ENCODE measurements around the gene PCSK9. TPM values are rescaled to one million over a fixed set of nuclear protein-coding genes. Genes with fewer than 3 reads are reported as not detected.
"Not testable (repeated sequence)": the region's sequence is repeated elsewhere in the genome, so short reads cannot be mapped to it uniquely, and the experiment has no call there.

PCSK9 gene
- total RNA-seq, 2 donors from 2014 or later, result 0.45 TPM; not detected in 1

GRCh38 chr1:55015123-55015522, 24.2 kb upstream of the PCSK9 start:
- 78% methylated on average over 5 of the region's 5 CpGs for WGBS
- no peaks in the 10 kb centered on the region for H3K9me3 ChIP-seq
- no peak overlapping the region for H3K4me3 ChIP-seq
- intact Hi-C loops (cut with DNase I), result no loop called here
- TF ChIP-seq POLR2AphosphoS5 (IDR thresholded peaks at IDR 0.05), result no peak
- no peak for TF ChIP-seq POLR2A (IDR thresholded peaks at IDR 0.05)
- TF ChIP-seq CTCF (IDR thresholded peaks at IDR 0.05), result no peak
- H3K27me3 ChIP-seq (replicated peaks; ENCODE audit: insufficient read depth), result no peaks in the 10 kb centered on the region
- no peak for DNase-seq (ENCODE audit: low spot score)
- no peaks in the 10 kb centered on the region for H3K4me1 ChIP-seq (replicated peaks)
- no peaks in the 10 kb centered on the region for H3K36me3 ChIP-seq
- no peak overlapping the region for H3K27ac ChIP-seq

- intact Hi-C loops (cut with DNase I), result no loop called here
- H3K27ac ChIP-seq, result no peak overlapping the region
- WGBS, result 64% methylated on average over 12 of the region's 12 CpGs
- H3K36me3 ChIP-seq, result no peaks in the 10 kb centered on the region
- no peaks in the 10 kb centered on the region for H3K27me3 ChIP-seq (replicated peaks; ENCODE audit: insufficient read depth)
- DNase-seq (ENCODE audit: low spot score), result no peak
- no peaks in the 10 kb centered on the region for H3K4me1 ChIP-seq (replicated peaks)
- TF ChIP-seq CTCF (IDR thresholded peaks at IDR 0.05), result no peak
- no peak for TF ChIP-seq POLR2AphosphoS5 (IDR thresholded peaks at IDR 0.05)
- TF ChIP-seq POLR2A (IDR thresholded peaks at IDR 0.05), result no peak
- H3K4me3 ChIP-seq, result no peak overlapping the region
- no peaks in the 10 kb centered on the region for H3K9me3 ChIP-seq
Measured at GRCh38 chr1:55015731-55016620, 23.4 kb upstream of the PCSK9 start.

GRCh38 chr1:55018395-55018794, 21.0 kb upstream of the PCSK9 start:
- Histone ChIP-seq H3K4me3 (no peak overlapping the region), H3K9me3 (no peaks in the 10 kb centered on the region), H3K27ac (no peak overlapping the region), H3K27me3 (replicated peaks; ENCODE audit: insufficient read depth) (no peaks in the 10 kb centered on the region), H3K4me1 (replicated peaks) (no peaks in the 10 kb centered on the region), H3K36me3 (no peaks in the 10 kb centered on the region)
- no peak for TF ChIP-seq POLR2AphosphoS5 (IDR thresholded peaks at IDR 0.05)
- no peak for TF ChIP-seq POLR2A (IDR thresholded peaks at IDR 0.05)
- TF ChIP-seq CTCF (IDR thresholded peaks at IDR 0.05), result no peak
- intact Hi-C loops (cut with DNase I), result no loop called here
- WGBS, result 88% methylated on average over 9 of the region's 9 CpGs
- DNase-seq (ENCODE audit: low spot score), result no peak

GRCh38 chr1:55021942-55022546, 17.3 kb upstream of the PCSK9 start:
- H3K9me3 ChIP-seq, result no peaks in the 10 kb centered on the region
- WGBS, result 45% methylated on average over 15 of the region's 15 CpGs
- no peaks in the 10 kb centered on the region for H3K4me1 ChIP-seq (replicated peaks)
- no peaks in the 10 kb centered on the region for H3K27me3 ChIP-seq (replicated peaks; ENCODE audit: insufficient read depth)
- H3K36me3 ChIP-seq, result no peaks in the 10 kb centered on the region
- intact Hi-C loops (cut with DNase I), result no loop called here
- peak; percentile 72 for DNase-seq (ENCODE audit: low spot score)
- TF ChIP-seq POLR2A (IDR thresholded peaks at IDR 0.05) (no peak), CTCF (IDR thresholded peaks at IDR 0.05) (peak; percentile 44 to 91 (median 69))
- no peak overlapping the region for H3K27ac ChIP-seq
- H3K4me3 ChIP-seq, result no peak overlapping the region

- DNase-seq (ENCODE audit: low spot score); H3K27me3 ChIP-seq (replicated peaks; ENCODE audit: insufficient read depth); H3K36me3 ChIP-seq; H3K4me1 ChIP-seq (replicated peaks); H3K9me3 ChIP-seq; intact Hi-C loops (cut with DNase I); H3K4me3 ChIP-seq; H3K27ac ChIP-seq: not testable (repeated sequence)
- WGBS, result 68% methylated on average over 10 of the region's 10 CpGs
Measured at GRCh38 chr1:55024163-55024562, 15.2 kb upstream of the PCSK9 start.

- H3K4me1 ChIP-seq (replicated peaks); H3K36me3 ChIP-seq; DNase-seq (ENCODE audit: low spot score); H3K4me3 ChIP-seq; H3K27me3 ChIP-seq (replicated peaks; ENCODE audit: insufficient read depth); intact Hi-C loops (cut with DNase I); H3K27ac ChIP-seq; H3K9me3 ChIP-seq: not testable (repeated sequence)
- WGBS, result 84% methylated on average over 3 of the region's 3 CpGs
Measured at GRCh38 chr1:55026682-55027081, 12.7 kb upstream of the PCSK9 start.

- intact Hi-C loops (cut with DNase I); H3K27ac ChIP-seq; H3K36me3 ChIP-seq; DNase-seq (ENCODE audit: low spot score); H3K27me3 ChIP-seq (replicated peaks; ENCODE audit: insufficient read depth); H3K4me3 ChIP-seq; H3K9me3 ChIP-seq; H3K4me1 ChIP-seq (replicated peaks): not testable (repeated sequence)
- 95% methylated on average over 5 of the region's 5 CpGs for WGBS
Measured at GRCh38 chr1:55031098-55031497, 8.2 kb upstream of the PCSK9 start.
